Inferior parietal cortex (tissue), 1 donor: ENCODE results near the gene TBXA2R.
A peak's percentile ranks its signal among the peaks of the same experiment; 100 is the strongest.
"Not testable (repeated sequence)": the region's sequence is repeated elsewhere in the genome, so short reads cannot be mapped to it uniquely, and the experiment has no call there.

Experiments
- DNase-seq: peaks from one replicate; pipeline ENCODE4 v3.0.0-alpha.2; 2016; ENCODE audit errors: extremely low spot score

The TBXA2R gene

DNA sequence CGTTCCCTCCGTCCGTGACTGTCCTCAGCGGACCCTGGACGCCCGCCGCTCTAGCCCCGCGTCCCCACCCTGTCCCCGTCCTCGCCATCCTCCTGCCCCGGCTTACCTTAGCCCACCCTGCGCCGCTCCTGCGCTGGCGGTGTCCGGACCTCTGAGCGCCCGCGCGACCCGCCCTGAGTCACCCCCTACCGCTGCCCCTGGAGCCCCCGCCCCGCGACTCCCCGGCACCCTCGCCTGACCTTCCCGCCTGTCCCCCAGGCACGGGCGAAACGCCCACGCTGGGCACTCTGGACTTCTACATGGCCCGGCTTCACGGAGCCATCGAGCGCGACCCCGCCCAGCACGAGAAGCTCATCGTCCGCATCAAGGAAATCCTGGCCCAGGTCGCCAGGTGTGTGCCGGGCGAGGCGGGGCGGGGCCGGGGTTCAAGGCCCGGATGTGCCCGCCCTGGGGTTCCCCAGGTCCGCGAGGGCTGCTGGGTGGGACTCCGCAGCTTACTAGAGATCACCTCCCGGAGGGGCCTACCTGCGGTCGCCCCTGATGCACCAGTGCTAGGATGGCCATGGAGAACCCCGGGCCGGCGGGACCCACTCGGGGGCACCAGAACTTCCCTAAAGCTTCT, 28.8 kb downstream of the TBXA2R start:
- no peak for DNase-seq

DNA sequence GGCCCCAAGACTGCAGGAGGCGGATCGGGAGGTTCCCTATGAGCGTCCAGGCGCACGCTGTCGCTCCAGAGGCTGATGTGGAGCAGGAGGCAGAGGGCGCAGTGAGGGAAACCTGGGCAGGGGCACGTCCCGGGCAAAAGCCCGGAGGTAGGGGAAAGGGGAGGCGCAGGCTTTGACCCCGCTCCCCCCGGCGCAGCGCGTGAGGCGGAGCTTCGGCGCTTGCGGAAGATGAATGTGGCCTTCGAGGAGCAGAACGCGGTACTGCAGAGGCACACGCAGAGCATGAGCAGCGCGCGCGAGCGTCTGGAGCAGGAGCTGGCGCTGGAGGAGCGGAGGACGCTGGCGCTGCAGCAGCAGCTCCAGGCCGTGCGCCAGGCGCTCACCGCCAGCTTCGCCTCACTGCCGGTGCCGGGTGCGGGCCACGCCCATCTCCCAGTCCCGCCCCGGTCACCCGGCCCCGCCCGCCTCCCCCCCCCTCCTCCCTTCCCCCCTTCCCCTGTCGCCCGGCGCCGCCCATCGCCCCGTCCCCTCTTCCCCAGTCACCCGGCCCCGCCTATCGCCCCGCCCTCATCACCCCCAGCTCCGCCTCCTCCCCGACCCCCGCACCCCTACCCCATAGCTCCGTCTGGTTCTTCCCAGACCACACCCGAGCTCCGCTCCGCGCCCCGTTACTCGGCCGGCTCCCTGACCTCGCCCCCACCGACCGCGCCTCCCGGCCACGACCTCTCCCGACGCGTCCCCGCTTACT, 29.8 kb downstream of the TBXA2R start:
- DNase-seq = peak; percentile 13

DNA sequence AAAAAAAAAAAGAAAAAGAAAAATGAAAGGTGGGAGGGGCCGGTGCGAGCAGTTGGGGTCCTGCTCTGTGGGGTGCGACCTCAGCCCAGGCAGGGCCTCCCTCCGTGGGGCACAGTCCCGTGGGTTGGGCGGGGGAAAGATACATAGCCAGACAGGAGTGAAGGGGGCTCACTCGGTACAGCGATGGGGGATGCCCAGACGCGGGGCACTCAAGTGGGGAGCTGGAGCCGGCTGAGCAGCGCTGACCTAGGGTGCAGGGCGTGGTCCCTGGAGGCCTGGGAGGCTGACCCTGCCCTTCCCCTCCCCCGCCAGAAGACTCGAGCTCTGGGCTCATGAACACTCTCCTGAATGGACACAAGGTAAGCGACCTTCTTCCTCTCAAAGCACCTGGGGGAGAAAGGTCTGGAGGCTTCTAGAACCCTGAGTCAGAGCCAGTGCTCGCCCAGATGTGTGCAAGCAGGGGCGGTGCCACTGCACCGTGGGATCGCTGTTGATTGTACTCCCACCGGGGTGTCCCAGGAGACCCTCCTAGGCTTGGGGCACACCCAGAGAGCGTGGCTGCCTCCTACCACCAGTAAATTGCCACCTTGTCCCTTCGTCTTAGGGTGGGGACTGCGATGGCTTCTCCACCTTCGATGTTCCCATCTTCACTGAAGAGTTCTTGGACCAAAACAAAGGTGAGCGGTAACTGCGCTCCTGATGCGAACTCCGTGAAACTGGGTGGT, 30.6 kb downstream of the TBXA2R start:
- no peak for DNase-seq

DNA sequence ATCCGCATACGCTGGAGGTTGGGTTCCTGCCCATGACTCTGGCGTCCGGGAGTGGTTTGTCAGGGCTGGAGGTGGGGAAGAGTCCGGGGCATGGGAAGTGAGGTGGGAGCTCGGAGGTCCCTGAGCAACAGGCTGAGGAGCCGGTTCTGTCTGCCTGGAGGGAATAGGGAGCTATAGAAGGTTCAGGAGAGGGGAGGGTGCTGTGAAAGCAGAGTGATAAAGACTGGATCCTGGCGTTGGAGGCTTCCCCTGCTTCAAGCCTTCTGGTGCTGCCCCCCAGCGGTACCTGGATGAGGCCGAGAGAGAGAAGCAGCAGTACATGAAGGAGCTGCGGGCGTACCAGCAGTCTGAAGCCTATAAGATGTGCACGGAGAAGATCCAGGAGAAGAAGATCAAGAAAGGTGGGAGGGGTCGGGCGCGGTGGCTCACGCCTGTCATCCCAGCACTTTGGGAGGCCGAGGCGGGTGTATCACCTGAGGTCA, 31.4 kb downstream of the TBXA2R start:
- DNase-seq = peak; percentile 18

DNA sequence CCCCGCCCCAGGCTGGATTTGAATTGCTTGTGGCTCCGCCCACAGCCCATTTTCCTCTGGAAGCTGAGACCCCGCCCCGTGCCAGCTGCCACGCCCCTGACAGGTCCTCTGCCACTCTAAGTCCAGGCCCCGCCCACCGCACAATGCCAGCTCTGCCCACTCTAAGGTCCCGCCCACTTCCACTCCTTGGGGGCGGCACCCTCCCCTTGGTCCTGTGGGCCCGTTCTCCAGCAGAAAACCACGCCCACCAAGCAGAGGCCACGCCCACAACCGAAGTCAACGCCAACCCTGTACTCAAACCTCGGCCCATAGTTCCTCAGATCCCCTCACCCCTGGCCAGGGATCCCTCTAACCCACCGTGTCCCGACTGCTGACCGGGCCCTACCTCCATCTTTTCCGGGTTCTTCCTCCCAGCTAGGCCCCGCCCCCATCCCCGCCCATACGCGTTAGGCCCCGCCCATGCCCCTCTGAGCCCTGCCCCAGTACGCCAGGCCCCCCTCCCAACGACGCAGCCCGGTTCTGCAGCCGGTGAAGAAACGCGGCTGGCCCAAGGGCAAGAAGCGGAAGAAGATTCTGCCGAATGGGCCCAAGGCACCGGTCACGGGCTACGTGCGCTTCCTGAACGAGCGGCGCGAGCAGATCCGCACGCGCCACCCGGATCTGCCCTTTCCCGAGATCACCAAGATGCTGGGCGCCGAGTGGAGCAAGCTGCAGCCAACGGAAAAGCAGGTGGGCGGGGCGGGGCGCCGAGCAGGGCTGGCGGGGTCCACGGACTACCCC, 32.6 kb downstream of the TBXA2R start:
- peak; percentile 49 for DNase-seq

DNA sequence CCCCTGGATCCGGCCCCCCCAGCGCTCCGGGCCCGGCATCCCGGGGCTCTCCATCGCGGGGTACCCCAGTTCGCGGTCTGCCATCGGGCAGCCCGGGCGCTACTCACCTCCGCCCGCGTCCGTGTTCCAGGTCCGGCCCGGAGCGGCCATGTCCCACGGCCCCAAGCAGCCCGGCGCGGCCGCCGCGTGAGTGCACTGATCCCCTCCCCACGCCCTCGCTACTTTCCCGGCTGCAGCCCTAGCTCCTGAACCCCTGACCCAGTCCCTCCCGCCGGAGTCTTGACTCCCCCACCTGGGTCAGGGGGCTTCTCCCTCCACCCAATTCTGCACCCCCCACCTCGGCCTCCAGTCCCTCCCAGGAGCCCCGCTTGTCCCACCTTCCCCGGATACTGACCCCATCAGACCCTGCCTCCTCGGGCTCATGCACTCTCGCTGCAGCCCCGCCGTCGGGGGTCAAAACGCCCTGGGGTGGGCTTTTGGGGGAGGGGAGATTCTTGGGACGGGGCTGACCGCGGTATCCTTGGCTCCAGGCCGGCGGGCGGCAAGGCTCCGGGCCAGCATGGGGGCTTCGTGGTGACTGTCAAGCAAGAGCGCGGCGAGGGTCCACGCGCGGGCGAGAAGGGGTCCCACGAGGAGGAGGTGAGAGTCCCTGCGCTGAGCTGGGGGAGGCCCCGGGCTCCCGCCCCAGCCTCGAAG, 33.4 kb downstream of the TBXA2R start:
- DNase-seq = no peak

DNA sequence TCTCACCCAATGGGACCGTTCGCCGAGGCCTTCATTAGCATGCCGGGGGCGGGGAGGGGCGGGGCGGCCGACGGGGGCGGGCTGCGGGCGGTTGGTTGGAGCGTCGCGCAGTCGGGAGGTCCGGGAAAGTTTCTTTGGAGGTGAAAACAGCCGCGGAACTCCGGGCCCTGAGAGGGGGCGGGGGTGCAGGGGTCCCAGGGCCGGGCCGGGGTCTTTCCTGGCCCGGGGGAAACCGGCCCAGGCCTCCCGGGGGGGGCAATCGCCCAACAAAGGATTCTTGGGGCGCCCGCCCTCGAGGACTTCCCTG, 33.9 kb downstream of the TBXA2R start, which contains the start of gene HMG20B:
Gene HMG20B, plus strand, starts transcription at position 90 of the 307 bp plus-strand sequence. CDS start 366 bp downstream, outside the sequence.
- DNase-seq = no peak

DNA sequence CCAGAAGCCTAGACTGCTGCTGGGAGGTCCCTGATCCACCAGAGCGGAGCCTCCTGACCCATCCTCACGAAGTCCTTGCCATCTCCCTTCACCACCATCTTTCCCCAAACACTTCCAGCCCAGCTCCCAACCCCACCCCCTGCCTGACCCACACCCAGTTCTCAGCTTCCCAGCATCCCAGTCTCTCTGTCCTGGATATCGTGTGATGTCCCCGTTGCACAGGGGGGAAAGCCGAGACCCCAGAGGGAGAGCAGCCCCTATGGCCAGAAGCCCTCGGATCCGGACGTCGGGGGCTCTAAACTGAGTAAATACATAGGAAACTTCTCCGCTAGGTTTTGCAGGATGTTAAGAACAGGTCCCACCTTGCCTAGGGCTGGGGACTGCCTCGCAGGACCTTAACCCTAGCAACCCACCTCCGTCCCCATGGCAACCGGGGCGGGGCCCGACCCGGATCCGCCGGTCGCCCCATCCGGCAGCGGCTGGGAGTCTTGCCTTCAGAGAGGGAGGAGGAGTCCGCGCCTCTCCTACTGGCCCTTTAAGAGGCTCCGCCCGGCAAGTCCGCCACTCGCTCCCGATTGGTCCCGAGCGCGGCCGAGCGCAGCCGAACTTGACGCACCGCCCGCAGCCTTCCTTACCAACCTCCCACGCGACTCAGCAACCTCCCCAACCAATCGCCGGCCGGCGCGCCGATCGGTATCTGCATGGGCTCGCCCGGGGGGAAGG, 34.4 kb downstream of the TBXA2R start:
- DNase-seq = peak; percentile 98

DNA sequence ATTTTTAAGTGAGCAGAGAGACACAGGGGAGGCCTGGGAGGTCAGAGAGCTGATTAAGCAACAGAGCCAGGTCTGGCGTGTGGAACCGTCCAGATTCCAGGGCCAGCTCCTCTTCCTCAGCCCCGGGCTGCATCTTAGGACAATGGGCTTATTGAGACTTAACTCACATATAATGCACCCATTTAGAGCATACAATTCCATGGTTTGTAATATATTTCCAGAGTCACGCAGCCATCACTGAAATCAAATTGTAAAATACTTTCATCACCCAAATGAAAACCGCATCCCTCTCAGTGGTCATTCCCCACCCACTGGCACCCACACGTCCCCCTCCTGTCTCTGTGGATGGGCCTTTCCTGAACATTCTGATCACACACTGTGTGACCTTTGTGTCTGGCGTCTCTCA, 36.1 kb downstream of the TBXA2R start:
- DNase-seq = peak; percentile 72

DNA sequence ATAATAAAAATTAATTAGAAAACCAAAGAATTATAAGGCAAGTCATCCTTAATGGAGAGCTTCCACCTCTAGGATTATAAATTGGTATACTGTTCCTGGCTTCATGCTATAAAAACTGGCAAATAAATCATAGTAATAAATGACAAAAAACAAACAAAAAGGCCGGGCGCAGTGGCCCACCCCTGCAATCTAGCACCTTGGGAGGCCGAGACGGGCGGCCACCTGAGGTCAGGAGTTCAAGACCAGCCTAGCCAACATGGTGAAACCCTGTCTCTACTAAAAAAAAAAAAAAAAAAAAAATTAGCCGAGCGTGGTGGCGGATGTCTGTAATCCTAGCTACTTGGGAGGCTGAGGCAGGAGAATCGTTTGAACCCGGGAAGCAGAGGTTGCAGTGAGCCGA, 36.6 kb downstream of the TBXA2R start:
- not testable (repeated sequence) for DNase-seq

DNA sequence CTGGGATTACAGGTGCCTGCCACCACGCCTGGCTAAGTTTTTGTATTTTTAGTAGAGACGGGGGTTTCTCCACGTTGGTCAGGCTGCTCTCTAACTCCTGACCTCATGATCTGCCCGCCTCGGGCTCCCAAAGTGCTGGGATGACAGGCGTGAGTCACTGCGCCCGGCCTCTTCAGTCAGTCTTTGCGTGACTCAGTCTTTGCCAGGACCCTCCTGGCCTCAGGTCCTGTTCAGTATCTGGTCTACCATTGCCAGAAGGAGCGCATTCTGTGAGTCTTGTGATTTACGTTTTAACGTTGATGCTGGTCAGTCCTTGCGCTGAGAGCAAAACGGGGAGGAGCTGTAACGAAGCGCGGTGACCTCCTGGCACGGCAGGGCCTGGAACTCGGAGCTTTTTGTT, 41.5 kb downstream of the TBXA2R start:
- no peak for DNase-seq

DNA sequence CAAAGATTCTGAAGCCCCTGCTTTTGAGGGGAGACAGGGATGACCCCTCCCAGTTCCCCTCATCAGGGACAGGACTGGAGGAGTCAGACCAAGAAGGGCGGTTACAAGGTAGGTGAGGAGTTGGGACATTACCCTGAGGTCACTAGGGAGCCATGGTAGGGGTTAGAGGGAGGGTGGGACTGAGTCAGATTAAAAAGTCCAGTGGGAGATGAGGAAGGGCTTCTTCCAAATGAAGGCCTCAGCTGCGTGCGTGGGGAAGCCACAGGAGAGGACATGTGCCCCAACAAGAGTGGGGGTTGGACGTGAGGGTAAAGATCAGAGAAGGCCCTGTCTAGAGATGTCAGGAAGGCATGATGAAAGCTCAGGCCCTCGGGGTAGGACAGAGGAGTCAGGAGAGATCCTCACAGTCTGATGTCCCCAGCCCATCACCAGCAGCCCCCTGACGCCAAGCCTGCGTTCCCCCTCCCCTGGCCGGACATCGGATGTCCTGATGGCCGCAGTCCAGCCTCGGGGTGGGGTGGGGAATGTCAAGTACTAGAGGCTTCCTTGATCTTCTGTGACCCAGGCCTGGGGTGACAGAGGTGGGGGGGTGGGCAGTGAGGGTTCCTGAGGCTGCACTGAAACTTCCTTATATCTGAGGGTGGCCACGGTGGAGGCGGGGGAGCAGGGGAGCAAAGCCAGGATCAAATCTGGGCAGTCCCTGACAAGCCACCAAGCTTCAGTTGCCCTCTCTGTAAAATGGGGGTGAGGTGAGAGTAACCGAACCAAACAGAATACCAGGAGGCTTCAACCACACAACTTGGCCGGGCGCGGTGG, 42.8 kb downstream of the TBXA2R start:
- DNase-seq = no peak

DNA sequence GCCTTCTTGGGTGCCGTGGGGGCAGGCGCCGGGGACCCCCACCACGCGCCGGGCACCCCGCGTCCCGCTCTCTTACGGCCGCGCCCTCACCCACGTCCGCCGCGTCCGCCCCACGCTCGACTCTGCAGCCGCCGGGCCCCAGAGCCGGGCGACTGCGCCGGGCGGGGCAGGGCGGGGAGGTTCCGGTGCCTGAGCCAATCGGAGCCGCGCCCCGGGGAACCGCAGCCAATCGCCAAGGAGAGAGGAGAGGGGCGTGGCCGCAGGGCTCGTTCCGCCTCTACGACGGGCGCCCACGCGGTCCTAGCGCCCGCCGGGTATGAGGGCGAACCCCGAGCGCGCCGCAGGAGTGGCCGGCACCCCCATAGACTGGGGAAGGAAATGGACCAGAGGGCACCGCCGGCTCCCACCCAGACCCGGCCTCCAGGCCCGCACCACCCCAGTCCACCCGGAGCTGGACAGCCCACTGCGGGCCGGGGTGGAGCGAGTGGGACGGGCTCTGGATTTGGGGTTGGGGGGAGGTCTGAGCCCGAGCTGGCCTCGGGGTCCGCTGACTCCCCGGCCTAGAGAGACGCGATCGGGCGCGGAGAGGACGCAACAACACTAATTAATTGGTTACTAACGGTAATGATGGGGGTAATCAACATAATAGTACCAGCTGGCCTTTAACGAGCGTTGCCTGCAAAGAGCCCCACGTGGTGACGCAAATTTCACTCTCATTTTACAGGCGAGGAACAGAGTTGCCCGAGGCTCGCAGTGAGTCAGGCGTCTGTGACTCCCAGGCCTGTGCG, 49.0 kb downstream of the TBXA2R start, which contains the start of gene MFSD12:
Gene MFSD12, minus strand, starts transcription at position 126 of the 788 bp plus-strand sequence. CDS start 183 bp downstream, outside the sequence.
- DNase-seq = peak; percentile 94

DNA sequence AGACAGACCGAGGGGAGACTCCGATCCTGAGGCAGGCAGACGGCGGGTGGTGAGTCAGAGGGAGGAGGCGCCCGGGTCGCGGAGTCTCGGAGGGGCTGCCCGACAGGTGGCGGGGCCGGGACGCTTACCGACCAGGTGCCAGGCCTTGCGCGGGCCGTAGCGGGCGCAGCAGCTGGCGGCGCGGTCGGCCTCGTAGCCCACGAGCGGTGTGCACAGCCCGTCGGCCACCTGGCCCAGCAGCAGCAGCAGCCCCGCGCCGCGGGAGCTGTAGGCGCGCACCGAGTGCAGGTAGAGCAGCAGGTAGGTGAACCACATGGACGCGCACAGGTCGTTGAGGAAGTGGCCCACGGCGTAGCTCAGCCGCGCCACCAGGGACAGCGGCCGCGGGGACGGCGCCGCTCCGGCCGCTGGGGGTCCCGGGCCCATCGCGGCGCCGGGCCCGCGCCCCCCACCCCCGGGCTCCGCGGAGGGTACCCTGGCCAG, 49.7 kb downstream of the TBXA2R start:
- no peak for DNase-seq

DNA sequence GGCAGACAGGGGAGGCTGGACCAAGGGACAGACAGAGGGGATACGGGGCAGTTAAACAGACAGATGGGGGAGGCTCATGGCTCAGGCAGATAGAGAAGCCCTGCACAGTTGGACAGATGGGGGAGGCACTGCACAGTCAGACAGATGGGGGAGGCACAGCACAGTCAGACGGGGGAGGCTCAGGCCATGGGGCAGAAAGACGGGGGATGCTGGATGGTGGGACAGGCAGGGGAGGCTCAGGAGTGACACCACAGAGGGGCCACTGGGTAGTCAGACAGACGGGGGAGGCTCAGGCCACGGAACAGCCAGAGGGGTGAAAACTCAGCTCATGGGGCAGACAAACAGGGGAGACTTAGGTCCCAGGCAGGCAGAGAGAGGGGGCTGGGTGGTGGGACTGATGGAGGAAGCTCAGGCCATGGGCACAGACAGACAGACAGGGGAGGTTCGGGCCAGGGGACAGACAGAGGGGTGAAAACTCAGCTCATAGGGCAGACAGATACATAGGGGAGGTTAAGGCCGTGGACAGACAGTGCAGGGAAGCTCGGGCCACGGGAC, 50.2 kb downstream of the TBXA2R start:
- DNase-seq = no peak

DNA sequence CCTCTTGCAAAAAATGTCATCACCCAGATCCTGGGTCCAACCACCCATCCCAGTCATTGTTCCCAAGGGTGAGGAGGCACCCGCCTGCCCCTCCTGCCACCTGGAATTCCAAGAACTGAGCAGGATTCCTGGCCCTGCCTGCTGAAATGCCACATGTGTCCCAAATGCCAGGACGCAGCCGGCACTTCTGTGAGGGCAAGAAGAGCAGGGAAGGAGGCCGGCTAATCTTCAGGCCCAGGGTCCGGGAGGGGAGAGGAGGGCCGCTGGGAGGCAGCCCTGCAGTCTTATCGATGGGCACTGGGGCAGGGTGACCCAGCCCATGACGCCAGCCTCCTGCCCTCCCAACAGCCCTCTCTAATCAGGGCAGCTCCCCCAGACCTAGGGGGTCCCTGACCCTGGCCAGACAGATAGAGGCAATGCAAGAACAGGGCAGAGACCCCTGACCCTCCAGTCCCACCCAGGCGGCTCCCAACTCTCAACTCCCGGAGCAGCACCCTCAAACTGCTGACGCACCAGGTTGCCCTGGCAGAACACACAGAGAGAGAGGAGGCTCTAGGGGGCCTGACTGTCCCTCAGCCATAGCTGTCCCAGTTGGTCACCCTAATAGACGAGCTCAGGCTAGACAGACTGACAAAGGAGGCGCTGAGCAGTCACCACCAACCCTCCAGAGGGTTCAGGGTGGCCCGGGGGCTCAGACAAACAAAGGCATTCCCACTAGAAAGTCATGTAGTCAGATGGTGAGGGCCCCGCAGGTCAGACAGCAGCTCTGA, 50.8 kb downstream of the TBXA2R start:
- DNase-seq = no peak

DNA sequence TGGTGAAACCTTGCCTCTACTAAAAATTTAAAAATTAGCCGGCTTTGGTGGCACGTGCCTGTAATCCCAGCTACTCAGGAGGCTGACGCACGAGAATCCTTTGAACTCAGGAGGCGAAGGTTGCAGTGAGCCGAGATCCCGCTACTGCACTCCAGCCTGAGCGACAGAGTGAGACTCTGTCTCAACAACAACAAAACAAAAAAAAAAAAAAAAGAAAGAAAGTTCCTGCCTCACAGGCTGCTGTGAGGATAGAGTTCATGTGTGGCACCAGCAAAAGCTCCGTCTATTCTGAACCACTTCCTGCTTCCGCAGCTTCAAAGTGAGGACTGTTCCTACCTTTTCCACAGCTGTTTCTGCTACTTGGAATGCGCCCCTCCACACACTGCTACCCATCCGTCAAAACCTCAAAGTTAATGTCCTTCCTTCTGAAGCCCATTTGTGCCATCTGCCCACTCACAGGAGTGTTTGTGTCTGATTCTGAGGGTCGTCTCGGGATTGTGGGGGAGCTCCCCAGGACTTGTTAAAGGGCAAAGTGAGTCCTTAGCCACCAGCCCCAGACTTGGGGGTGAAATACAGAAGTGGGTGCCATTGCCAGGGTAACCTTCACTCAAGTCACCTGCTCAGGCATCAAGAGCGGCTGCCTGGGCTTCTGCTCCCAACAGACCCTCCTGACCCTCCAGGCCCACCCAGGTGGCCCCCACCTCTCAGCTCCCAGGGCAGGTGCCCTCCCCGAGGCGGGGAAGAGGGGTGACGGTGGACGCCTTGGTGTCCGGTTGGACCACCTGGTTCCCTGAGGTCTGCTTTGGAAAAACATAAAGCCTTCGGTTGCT, 52.2 kb downstream of the TBXA2R start:
- DNase-seq = no peak
